ENCODE measurements around the gene PARD3B.

GRCh38 chr2:205661281-205661680 lies 1116.0 kb downstream of the PARD3B start:
- TF ChIP-seq EZH2phosphoT487 (IDR thresholded peaks at IDR 0.05; ENCODE audit: borderline replicate concordance, low read length) (no peak), CTCF (conservative IDR thresholded peaks at IDR 0.05; ENCODE audit: low read depth, low read length) (no peak)

Data from PC-3 (cell line).